B cell (primary cell): ENCODE measurements around the gene ITSN1.

Source experiments
- EZH2 ChIP-seq: IDR thresholded peaks from 2 replicates; pipeline ENCODE4 v1.6.1; 2012; ENCODE audit warnings: borderline replicate concordance, low read depth, mild to moderate bottlenecking, moderate library complexity, low read length; ENCODE audit not compliant: insufficient read depth, poor library complexity, severe bottlenecking
- TF ChIP-seq, protein P1 (sequence below): fragments of 200-600 bp; IDR thresholded peaks from one replicate; pipeline ENCODE4 v1.8.0; 2022; ENCODE audit warnings: antibody characterized with exemption, mild to moderate bottlenecking

DNA sequence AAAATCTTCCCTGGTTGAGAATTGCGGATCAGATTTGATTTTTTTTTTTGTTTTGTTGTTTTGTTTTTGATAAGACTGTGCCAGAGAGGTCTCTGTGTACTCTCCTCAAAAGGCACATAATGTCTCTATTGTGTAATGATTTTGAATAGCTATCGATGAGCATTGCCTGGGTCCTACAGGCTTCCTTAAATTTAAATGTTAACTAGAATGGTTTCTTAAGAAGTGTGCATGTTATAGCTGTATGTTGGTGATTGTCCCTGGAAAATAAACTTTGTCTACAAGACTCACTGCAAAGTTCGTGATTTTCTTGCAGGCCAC is 121.2 kb downstream of the ITSN1 start:
- TF ChIP-seq, protein P1, sequence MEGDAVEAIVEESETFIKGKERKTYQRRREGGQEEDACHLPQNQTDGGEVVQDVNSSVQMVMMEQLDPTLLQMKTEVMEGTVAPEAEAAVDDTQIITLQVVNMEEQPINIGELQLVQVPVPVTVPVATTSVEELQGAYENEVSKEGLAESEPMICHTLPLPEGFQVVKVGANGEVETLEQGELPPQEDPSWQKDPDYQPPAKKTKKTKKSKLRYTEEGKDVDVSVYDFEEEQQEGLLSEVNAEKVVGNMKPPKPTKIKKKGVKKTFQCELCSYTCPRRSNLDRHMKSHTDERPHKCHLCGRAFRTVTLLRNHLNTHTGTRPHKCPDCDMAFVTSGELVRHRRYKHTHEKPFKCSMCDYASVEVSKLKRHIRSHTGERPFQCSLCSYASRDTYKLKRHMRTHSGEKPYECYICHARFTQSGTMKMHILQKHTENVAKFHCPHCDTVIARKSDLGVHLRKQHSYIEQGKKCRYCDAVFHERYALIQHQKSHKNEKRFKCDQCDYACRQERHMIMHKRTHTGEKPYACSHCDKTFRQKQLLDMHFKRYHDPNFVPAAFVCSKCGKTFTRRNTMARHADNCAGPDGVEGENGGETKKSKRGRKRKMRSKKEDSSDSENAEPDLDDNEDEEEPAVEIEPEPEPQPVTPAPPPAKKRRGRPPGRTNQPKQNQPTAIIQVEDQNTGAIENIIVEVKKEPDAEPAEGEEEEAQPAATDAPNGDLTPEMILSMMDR = no peak
- TF ChIP-seq EZH2 = no peak
